GM23248 (cell line): ENCODE results near the gene ZNF398. TPM values are rescaled to one million over a fixed set of nuclear protein-coding genes. Genes with fewer than 3 reads are reported as not detected.
"Not testable (repeated sequence)": the region's sequence is repeated elsewhere in the genome, so short reads cannot be mapped to it uniquely, and the experiment has no call there.

ENCODE experiments used
- DNase-seq: peaks from one replicate; pipeline ENCODE4 v3.0.0-alpha.2; 2015
- H2AFZ ChIP-seq: fragments of 200-600 bp; sonication (generic); 2 replicates; pipeline ENCODE4 v1.6.1; 2016; ENCODE audit warnings: antibody characterized with exemption
- H3F3A ChIP-seq: fragments of 200-600 bp; sonication (generic); 2 replicates; pipeline ENCODE4 v1.6.1; 2016; ENCODE audit warnings: mild to moderate bottlenecking, antibody characterized with exemption, mixed run types; ENCODE audit not compliant: insufficient read depth
- H3K27ac ChIP-seq: fragments of 200-600 bp; sonication (generic); 2 replicates; pipeline ENCODE4 v1.5.1; 2016; ENCODE audit warnings: mild to moderate bottlenecking
- H3K27me3 ChIP-seq: fragments of 200-600 bp; sonication (generic); replicated peaks from 2 replicates; pipeline ENCODE4 v1.6.1; 2016; ENCODE audit warnings: mild to moderate bottlenecking; ENCODE audit not compliant: insufficient read depth
- H3K36me3 ChIP-seq: fragments of 200-600 bp; sonication (generic); 2 replicates; pipeline ENCODE4 v1.6.1; 2016; ENCODE audit warnings: low read depth, mild to moderate bottlenecking
- H3K4me1 ChIP-seq: fragments of 200-600 bp; sonication (generic); 2 replicates; pipeline ENCODE4 v1.6.1; 2016; ENCODE audit warnings: mild to moderate bottlenecking; ENCODE audit not compliant: insufficient read depth
- H3K4me2 ChIP-seq: fragments of 200-600 bp; sonication (generic); one replicate; pipeline ENCODE4 v1.6.1; 2016; ENCODE audit warnings: mild to moderate bottlenecking; ENCODE audit not compliant: unreplicated experiment
- H3K4me3 ChIP-seq: fragments of 200-600 bp; sonication (generic); 2 replicates; pipeline ENCODE4 v1.5.1; 2016; ENCODE audit warnings: mild to moderate bottlenecking
- H3K79me2 ChIP-seq: fragments of 200-600 bp; sonication (generic); 2 replicates; pipeline ENCODE4 v1.6.1; 2016; ENCODE audit warnings: mild to moderate bottlenecking; ENCODE audit not compliant: insufficient read depth
- H3K9ac ChIP-seq: fragments of 200-600 bp; sonication (generic); 2 replicates; pipeline ENCODE4 v1.6.1; 2016; ENCODE audit warnings: mild to moderate bottlenecking
- H3K9me2 ChIP-seq: fragments of 200-600 bp; sonication (generic); 2 replicates; pipeline ENCODE4 v1.6.1; 2016; ENCODE audit warnings: mixed run types, mild to moderate bottlenecking, moderate library complexity; ENCODE audit not compliant: insufficient read depth
- H3K9me3 ChIP-seq: fragments of 200-600 bp; sonication (generic); one replicate; pipeline ENCODE4 v1.6.1; 2017; ENCODE audit warnings: low read depth
- H4K20me1 ChIP-seq: fragments of 200-600 bp; sonication (generic); 2 replicates; pipeline ENCODE4 v1.6.0; 2016; ENCODE audit not compliant: insufficient read depth
- EZH2 ChIP-seq: fragments of 200-600 bp; sonication (generic); IDR thresholded peaks from 2 replicates; pipeline ENCODE4 v1.6.1; 2018; ENCODE audit warnings: antibody characterized with exemption, mild to moderate bottlenecking; ENCODE audit not compliant: insufficient read depth, poor library complexity, severe bottlenecking
- EZH2phosphoT487 ChIP-seq: fragments of 200-600 bp; sonication (generic); IDR thresholded peaks from 2 replicates; pipeline ENCODE4 v1.6.1; 2018; ENCODE audit warnings: antibody characterized with exemption, moderate library complexity, mild to moderate bottlenecking, low read depth; ENCODE audit not compliant: insufficient read depth
- WGBS, 2 experiments: methylation state at CpG; one replicate each; pipeline ENCODE4 v1.1.6; 2015 to 2017; ENCODE audit warnings: low lambda C conversion rate in 2 of 2, low coverage in 1 of 2; ENCODE audit errors: missing lambda C conversion rate in 2 of 2; 5-methylcytosine and 5-hydroxymethylcytosine counted together
- in situ Hi-C: fragments of 300-500 bp; cut with MboI; formaldehyde crosslinking; loops from 2 replicates; pipeline ENCODE4 v1.15.0; 2020
- polyA plus RNA-seq: library from polyadenylated mRNA; unstranded; fragments of >200 nt; fragmentation: Nextera tagmentation; extraction: Ambion mirVana; gene quantifications from 2 replicates; pipeline ENCODE4 v1.2.1, GENCODE V29; 2016
- total RNA-seq: library from RNA; depleted of rRNA; stranded (reverse); fragments of >200 nt; shearing (Covaris generic); gene quantifications from 2 replicates; pipeline ENCODE4 v1.2.3, GENCODE V29; 2014

The ZNF398 gene
- total and polyA plus RNA-seq, 2 experiments from 2014 or later = 6.7 to 12.5 TPM

DNA sequence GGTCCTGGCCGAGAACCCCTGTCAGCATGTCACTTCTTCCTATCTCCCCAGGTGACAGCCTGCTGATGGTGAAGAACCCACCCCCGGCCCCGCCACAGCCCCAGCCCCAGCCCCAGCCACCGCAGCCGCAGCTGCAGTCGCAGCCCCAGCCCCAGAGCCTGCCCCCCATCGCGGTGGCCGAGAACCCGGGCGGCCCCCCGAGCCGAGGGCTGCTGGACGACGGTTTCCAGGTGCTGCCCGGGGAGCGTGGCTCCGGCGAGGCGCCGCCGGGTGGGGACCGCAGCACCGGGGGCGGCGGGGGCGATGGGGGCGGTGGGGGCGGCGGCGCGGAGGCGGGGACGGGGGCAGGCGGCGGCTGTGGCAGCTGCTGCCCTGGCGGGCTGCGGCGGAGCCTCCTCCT is 76.5 kb downstream of the ZNF398 start:
- WGBS, 2 experiments = 96% methylated on average over 21 of the region's 39 CpGs; no CpG with 5 or more reads in 1 of the 2 experiments
- TF ChIP-seq EZH2phosphoT487 = no peak
- TF ChIP-seq EZH2 = no peak

GRCh38 chr7:149224352-149224751 is 77.1 kb downstream of the ZNF398 start:
- in situ Hi-C loops = no loop called here
- TF ChIP-seq EZH2 = no peak
- no peak for TF ChIP-seq EZH2phosphoT487
- H3K4me2 ChIP-seq = no peak overlapping the region
- H3K27me3 ChIP-seq = no peaks in the 10 kb centered on the region
- H3K9me3 ChIP-seq = no peaks in the 10 kb centered on the region
- H4K20me1 ChIP-seq = no peaks in the 10 kb centered on the region
- no peak overlapping the region for H2AFZ ChIP-seq
- peaks cover 11% of the 10 kb centered on the region for H3F3A ChIP-seq
- no peak overlapping the region for H3K27ac ChIP-seq
- DNase-seq = no peak
- H3K4me1 ChIP-seq = peaks cover 18% of the 10 kb centered on the region
- no peak overlapping the region for H3K4me3 ChIP-seq
- no peak overlapping the region for H3K9ac ChIP-seq
- H3K36me3 ChIP-seq = peaks cover under 1% of the 10 kb centered on the region; the same call in 1 of the 2 replicates
- H3K9me2 ChIP-seq = no peaks in the 10 kb centered on the region
- H3K79me2 ChIP-seq = peaks cover 6% of the 10 kb centered on the region; the same call in 1 of the 2 replicates
- 98 to 99% methylated on average over 31 to 37 of the region's 37 CpGs for WGBS, 2 experiments

More for the DNA sequence above, 76.5 kb downstream of the ZNF398 start:
- Histone ChIP-seq H3K79me2 (peaks cover 11% of the 10 kb centered on the region), H3K9me2 (no peaks in the 10 kb centered on the region), H3F3A (peaks cover 12% of the 10 kb centered on the region), H2AFZ (no peak overlapping the region), H3K9ac (no peak overlapping the region), H3K4me1 (peaks cover 23% of the 10 kb centered on the region), H3K9me3 (no peaks in the 10 kb centered on the region), H3K4me3 (no peak overlapping the region), H3K27me3 (no peaks in the 10 kb centered on the region), H3K36me3 (peaks cover 4% of the 10 kb centered on the region; the same call in 1 of the 2 replicates), H4K20me1 (no peaks in the 10 kb centered on the region), H3K27ac (no peak overlapping the region), H3K4me2 (no peak overlapping the region)
- in situ Hi-C loops = no loop called here
- no peak for DNase-seq

GRCh38 chr7:149225106-149225505 is 77.9 kb downstream of the ZNF398 start:
- H3K9ac ChIP-seq = no peak overlapping the region
- TF ChIP-seq EZH2 = no peak
- TF ChIP-seq EZH2phosphoT487 = no peak
- no peak overlapping the region for H3K4me2 ChIP-seq
- no peak for DNase-seq
- no peaks in the 10 kb centered on the region for H3K9me3 ChIP-seq
- 91 to 96% methylated on average over 17 to 19 of the region's 19 CpGs for WGBS, 2 experiments
- no peaks in the 10 kb centered on the region for H3K27me3 ChIP-seq
- 0 out of 2 replicates have a peak, but pooled peaks cover 5% of the 10 kb centered on the region for H3F3A ChIP-seq
- no peak overlapping the region for H3K4me3 ChIP-seq
- no peak overlapping the region for H2AFZ ChIP-seq
- no peaks in the 10 kb centered on the region for H4K20me1 ChIP-seq
- no peak overlapping the region for H3K27ac ChIP-seq
- no peaks in the 10 kb centered on the region; the same call in 1 of the 2 replicates for H3K36me3 ChIP-seq
- no peaks in the 10 kb centered on the region for H3K9me2 ChIP-seq
- H3K79me2 ChIP-seq = 0 out of 2 replicates have a peak, but pooled peaks cover 5% of the 10 kb centered on the region
- H3K4me1 ChIP-seq = peaks cover 11% of the 10 kb centered on the region
- in situ Hi-C loops = no loop called here

- WGBS, 2 experiments = 91 to 93% methylated on average over 22 of the region's 22 CpGs
- Histone ChIP-seq H3K4me2 (no peak overlapping the region), H3K27me3 (no peaks in the 10 kb centered on the region), H3K27ac (no peak overlapping the region), H3F3A (0 out of 2 replicates have a peak, but pooled peaks cover 5% of the 10 kb centered on the region), H2AFZ (no peak overlapping the region), H3K4me1 (peaks cover 5% of the 10 kb centered on the region), H3K9me2 (no peaks in the 10 kb centered on the region), H3K36me3 (no peaks in the 10 kb centered on the region), H3K9me3 (no peaks in the 10 kb centered on the region), H3K79me2 (0 out of 2 replicates have a peak, but pooled peaks cover 5% of the 10 kb centered on the region), H3K9ac (no peak overlapping the region), H3K4me3 (no peak overlapping the region), H4K20me1 (no peaks in the 10 kb centered on the region)
- TF ChIP-seq EZH2phosphoT487 (no peak), EZH2 (no peak)
- in situ Hi-C loops = no loop called here
- DNase-seq = no peak
Observed at GRCh38 chr7:149225656-149226055, 78.4 kb downstream of the ZNF398 start.

DNA sequence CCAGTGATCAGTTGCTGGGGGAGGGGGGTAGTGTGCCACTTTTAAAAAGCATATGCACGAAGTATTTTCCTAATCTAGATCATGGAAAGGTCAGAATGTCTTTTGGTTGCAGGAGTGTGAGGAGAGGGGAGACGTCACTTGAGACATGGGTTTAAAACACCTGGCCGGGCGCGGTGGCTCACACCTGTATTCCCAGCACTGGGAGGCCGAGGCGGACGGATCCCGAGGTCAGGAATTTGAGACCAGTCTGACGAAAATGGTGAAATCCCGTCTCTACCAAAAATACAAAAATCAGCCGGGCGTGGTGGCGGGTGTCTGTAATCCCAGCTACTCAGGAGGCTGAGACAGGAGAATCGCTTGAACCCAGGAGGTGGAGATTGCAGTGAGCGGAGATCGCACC is 79.1 kb downstream of the ZNF398 start:
- in situ Hi-C loops, DNase-seq, H3K9me3 ChIP-seq, H3K4me1 ChIP-seq, H3K27ac ChIP-seq, H3K36me3 ChIP-seq, H3F3A ChIP-seq, H3K9me2 ChIP-seq, H3K4me3 ChIP-seq, H3K79me2 ChIP-seq, H4K20me1 ChIP-seq, H3K4me2 ChIP-seq, H3K27me3 ChIP-seq, H3K9ac ChIP-seq, H2AFZ ChIP-seq: not testable (repeated sequence)
- 92% methylated on average over 17 of the region's 17 CpGs for WGBS, 2 experiments
